ENCODE results near the gene TP53I11. TPM values are rescaled to one million over a fixed set of nuclear protein-coding genes. Genes with fewer than 3 reads are reported as not detected.

The TP53I11 gene
- total RNA-seq, 1 experiment from 2014 or later = 46.9 TPM

GRCh38 chr11:44892843-44893242 is 57.8 kb downstream of the TP53I11 start (continued):
- TF ChIP-seq POLR2AphosphoS5 (IDR thresholded peaks at IDR 0.05; ENCODE audit: low read depth, low read length) (no peak), ELF1 (IDR thresholded peaks at IDR 0.05; ENCODE audit: borderline replicate concordance, low read depth) (no peak), MAX (IDR thresholded peaks at IDR 0.05) (no peak), SRF (IDR thresholded peaks at IDR 0.05; ENCODE audit: low read depth) (no peak), ATF3 (IDR thresholded peaks at IDR 0.05) (no peak)

- H3K9ac ChIP-seq (ENCODE audit: low read length) = no peak overlapping the region
- CTCF ChIA-PET = no interaction called here
- H4K20me1 ChIP-seq (ENCODE audit: insufficient read depth) = no peaks in the 10 kb centered on the region
- DNase-seq (ENCODE audit: low read depth, low spot score) (no peak), ATAC-seq (no peak)
- H3K36me3 ChIP-seq (ENCODE audit: control insufficient read depth in 1 of 2, insufficient read depth in 2 of 2, low read length in 2 of 2) = no peaks in the 10 kb centered on the region
- H3K27me3 ChIP-seq (ENCODE audit: insufficient read depth, low read length) = no peaks in the 10 kb centered on the region
- POLR2A ChIA-PET = no interaction called here
- H3K27ac ChIP-seq (ENCODE audit: low read depth, low read length) = no peak overlapping the region
- H2AFZ ChIP-seq (ENCODE audit: low read depth, low read length, poor library complexity, severe bottlenecking) = no peak overlapping the region
- H3K4me3 ChIP-seq (replicated peaks in 1 of 2; ENCODE audit: low read depth in 1 of 2, low read length in 2 of 2) = no peak overlapping the region
- no peaks in the 10 kb centered on the region for H3K9me2 ChIP-seq (ENCODE audit: insufficient read depth)
- BruUV-seq (replicated peaks) = no TSS peak
- H3K4me2 ChIP-seq (ENCODE audit: low read length) = no peak overlapping the region
- no peaks in the 10 kb centered on the region for H3K9me3 ChIP-seq (ENCODE audit: control insufficient read depth in 1 of 2, insufficient read depth in 1 of 2, low read depth in 1 of 2, low read length in 2 of 2)
- H3K79me2 ChIP-seq (ENCODE audit: insufficient read depth, low read length) = no peaks in the 10 kb centered on the region
- intact Hi-C loops (cut with micrococcal nuclease) = no loop called here
- TF ChIP-seq CTCF (IDR thresholded peaks at IDR 0.05 in 2 of 3, conservative IDR thresholded peaks at IDR 0.05 in 1 of 3; ENCODE audit: borderline replicate concordance in 1 of 3, insufficient read depth in 1 of 3, low read depth in 2 of 3, low read length in 2 of 3) (no peak), EZH2phosphoT487 (IDR thresholded peaks at IDR 0.05; ENCODE audit: borderline replicate concordance) (no peak), EZH2 (IDR thresholded peaks at IDR 0.05) (no peak)
- no peaks in the 10 kb centered on the region for H3K4me1 ChIP-seq (ENCODE audit: control insufficient read depth in 1 of 2, insufficient read depth in 2 of 2, low read length in 2 of 2)
- RAD21 ChIA-PET (ENCODE audit: low non-redundant PET in 1 of 2, low total read pairs in 2 of 2, uncharacterized antibody in 2 of 2, unreplicated experiment in 2 of 2) = no interaction called here
These were observed 61.4 kb downstream of the TP53I11 start for GRCh38 chr11:44889266-44889665.

Measured in HCT116 (cell line).